Measurements from ENCODE around the gene VPS13D.
A peak's percentile ranks its signal among the peaks of the same experiment; 100 is the strongest.

VPS13D gene

GRCh38 chr1:12229835-12230548 lies at the start of gene VPS13D:
Gene VPS13D (plus strand): TSS chr1:12230030. CDS start chr1:12234267, 4,237 bp downstream.
- Mint-ChIP-seq H3K27ac (peak within 1 kb of the TSS; percentile 70), H3K4me3 (peak within 1 kb of the TSS; percentile 88), H3K9me3 (no peaks in the 10 kb centered on the region), H3K27me3 (no peaks in the 10 kb centered on the region), H3K36me3 (peaks cover 2% of the 10 kb centered on the region), H3K4me1 (peaks cover 20% of the 10 kb centered on the region)

- Mint-ChIP-seq H3K9me3 (no peaks in the 10 kb centered on the region), H3K27me3 (no peaks in the 10 kb centered on the region), H3K4me1 (peaks cover 78% of the 10 kb centered on the region), H3K4me3 (no peak overlapping the region), H3K36me3 (peaks cover 2% of the 10 kb centered on the region), H3K27ac (peak overlapping the region; percentile 62)
Observed at GRCh38 chr1:12180315-12180714, 49.5 kb upstream of the VPS13D start.

GRCh38 chr1:12180903-12181302 lies 48.9 kb upstream of the VPS13D start:
- Mint-ChIP-seq H3K4me3 (no peak overlapping the region), H3K27ac (no peak overlapping the region), H3K4me1 (peaks cover 74% of the 10 kb centered on the region), H3K27me3 (no peaks in the 10 kb centered on the region), H3K36me3 (no peaks in the 10 kb centered on the region), H3K9me3 (no peaks in the 10 kb centered on the region)

DNA sequence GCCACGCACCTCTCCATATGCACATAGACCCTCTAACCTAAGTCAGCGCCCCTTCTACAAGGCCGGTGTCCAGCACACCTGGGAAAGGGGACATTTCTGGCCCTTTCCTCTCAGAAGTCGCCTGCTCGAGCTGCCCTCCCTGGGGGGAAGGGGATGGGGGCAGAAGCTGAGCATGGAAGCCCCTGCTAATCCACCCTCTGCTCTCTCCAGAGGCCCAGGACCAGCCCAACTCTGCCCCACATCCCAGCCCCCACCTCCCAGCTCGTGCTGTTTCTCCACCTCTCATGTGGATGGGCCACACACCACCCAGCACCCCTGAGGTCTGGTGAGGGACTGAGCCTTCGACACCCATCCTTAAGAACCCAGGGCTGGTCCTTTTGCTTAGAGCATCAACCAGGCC lies 48.3 kb upstream of the VPS13D start:
- no peaks in the 10 kb centered on the region for H3K27me3 Mint-ChIP-seq
- no peaks in the 10 kb centered on the region for H3K36me3 Mint-ChIP-seq
- peak overlapping the region; percentile 30 for H3K27ac Mint-ChIP-seq
- no peaks in the 10 kb centered on the region for H3K9me3 Mint-ChIP-seq
- no peak overlapping the region for H3K4me3 Mint-ChIP-seq
- H3K4me1 Mint-ChIP-seq, result peaks cover 74% of the 10 kb centered on the region

DNA sequence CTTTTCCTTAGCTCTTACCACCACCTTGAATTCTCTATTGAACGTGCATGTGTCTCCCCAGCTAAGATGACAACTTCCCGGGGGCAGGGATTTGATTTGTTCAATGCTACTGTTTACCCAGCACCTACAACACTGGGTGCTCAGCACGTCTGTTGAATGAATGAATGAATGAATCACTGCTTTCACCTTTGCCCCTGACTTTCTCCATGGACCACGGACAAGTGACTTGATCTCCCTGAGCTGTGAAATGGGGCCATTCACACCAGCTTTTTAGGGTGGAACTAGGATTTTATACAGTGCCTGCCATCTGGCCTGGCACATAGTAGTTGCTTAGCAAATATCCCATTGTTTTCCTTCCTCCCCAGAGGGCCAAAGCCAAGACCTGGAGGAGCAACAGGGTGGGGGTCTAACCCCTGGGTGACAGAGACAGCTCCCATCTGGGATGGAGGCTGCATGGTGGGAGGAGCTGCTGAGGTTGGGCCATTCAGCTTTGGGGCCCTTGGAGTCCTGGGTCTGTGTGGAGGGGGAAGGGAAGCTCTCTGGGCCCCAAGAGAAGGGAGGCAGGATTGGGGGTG lies 47.3 kb upstream of the VPS13D start:
- Mint-ChIP-seq H3K9me3 (no peaks in the 10 kb centered on the region), H3K27me3 (no peaks in the 10 kb centered on the region), H3K4me3 (no peak overlapping the region), H3K36me3 (peaks cover 2% of the 10 kb centered on the region), H3K27ac (peak overlapping the region; percentile 56), H3K4me1 (peaks cover 70% of the 10 kb centered on the region)

DNA sequence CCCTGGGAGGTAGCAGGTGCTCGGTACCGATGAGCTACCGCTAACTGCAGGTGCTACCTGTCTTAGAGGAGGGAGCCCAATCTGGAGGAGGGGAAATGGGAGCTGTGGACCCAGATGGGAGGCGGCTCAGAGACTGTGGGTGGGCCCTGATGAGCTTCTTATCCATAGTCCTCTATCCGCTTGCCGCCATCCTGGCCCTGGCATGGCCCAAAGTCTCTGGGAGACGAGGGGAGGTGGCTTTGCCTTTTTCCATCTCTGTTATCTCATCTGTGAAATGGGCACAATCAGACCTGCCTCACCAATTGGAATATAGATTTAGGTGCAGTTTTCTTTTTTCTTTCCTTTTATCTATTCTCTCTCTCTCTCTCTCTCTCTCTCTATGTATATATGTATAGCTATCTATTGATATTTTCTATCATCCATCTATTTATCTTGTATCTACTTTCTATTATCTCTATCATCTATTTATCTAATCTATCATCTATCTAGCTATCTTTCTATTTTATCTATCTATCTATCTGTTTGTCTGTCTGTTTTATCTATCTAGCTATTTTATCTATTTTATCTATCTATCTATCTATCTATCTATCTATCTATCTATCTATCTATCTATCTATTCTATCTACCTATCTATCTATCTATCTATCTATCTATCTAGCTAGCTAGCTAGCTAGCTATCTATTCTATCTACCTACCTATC lies 46.6 kb upstream of the VPS13D start:
- Mint-ChIP-seq H3K9me3 (no peaks in the 10 kb centered on the region), H3K4me3 (no peak overlapping the region), H3K27me3 (no peaks in the 10 kb centered on the region), H3K27ac (no peak overlapping the region), H3K36me3 (peaks cover 2% of the 10 kb centered on the region), H3K4me1 (peaks cover 69% of the 10 kb centered on the region)

DNA sequence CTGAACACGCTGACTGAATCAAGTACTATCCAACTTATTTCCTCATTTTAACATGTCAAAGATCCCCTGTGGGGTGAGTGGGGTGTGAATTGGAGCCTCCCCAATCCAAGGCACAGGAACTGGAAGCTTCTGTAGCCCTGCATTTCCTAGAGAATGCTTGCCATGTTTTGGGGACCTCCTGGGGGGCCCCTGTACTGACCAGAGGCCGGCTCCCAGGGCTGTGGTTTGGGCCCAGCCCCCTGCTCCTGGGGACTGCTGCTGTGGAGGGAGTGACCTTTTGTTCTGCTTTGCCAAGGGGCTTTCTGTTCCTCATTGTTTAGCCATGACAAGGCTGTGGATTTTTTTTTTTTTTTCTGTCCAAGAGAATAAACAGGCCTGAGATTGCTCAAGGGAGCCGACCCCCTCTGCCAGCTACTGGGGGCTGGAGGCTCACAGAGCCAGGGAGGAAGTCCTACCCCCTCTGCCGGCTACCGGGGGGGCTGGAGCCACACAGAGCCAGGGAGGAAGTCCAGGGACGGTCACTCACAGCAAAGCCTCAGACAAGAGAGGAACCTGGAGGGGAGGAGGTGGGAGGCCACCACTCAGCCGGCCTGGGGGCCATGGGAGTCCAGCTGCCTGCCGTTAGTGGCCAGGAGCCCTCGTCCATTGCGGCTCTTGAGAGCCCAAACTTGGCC lies 45.7 kb upstream of the VPS13D start:
- Mint-ChIP-seq H3K27ac (peak overlapping the region; percentile 69), H3K36me3 (peaks cover 2% of the 10 kb centered on the region), H3K9me3 (no peaks in the 10 kb centered on the region), H3K4me3 (no peak overlapping the region), H3K27me3 (no peaks in the 10 kb centered on the region), H3K4me1 (peaks cover 61% of the 10 kb centered on the region)

DNA sequence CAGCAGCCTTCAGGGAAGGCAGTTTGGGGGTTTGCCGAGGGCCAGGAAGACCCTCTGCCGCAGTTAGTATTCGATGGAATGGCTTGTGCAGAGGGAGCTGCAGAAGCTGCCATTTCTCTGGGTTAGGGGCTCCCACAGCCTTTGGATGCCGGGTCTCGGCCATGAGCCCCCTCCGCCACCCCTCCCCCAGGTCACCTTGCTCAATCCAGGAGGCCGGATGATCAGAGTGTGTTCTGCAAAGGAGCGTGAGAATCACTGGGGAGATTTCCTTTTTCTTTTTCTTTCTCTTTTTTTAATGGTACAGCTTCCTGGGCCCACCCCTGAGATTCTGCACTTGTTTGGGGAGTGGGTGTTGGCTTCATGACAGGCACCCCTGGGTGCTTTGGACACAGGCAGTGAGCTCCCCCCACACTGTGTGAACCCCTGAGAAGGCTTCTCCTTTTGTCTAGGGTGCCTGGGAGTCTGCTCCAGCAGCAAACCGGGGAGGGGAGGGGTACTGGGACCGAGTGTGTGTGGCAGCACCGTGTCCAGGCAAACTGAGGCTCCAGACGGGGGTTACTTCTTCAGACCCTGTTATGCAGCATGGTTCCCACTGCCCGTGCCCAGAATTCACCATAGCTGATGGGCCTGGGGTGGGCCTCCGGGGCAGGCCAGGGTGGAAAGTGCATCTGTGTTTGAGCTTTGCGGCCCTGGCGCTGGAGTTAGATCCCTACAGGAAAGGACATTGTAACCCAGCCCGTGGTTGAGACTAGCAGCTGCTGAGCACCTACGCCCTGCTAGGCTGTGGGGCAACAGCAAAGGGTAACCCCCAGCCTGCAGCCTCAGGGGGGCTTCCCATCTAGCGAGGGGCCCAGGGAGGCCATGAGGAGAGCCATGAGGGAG lies 44.6 kb upstream of the VPS13D start:
- no peaks in the 10 kb centered on the region for H3K27me3 Mint-ChIP-seq
- H3K4me3 Mint-ChIP-seq, result no peak overlapping the region
- peaks cover 5% of the 10 kb centered on the region for H3K36me3 Mint-ChIP-seq
- no peak overlapping the region for H3K27ac Mint-ChIP-seq
- no peaks in the 10 kb centered on the region for H3K9me3 Mint-ChIP-seq
- H3K4me1 Mint-ChIP-seq, result peaks cover 57% of the 10 kb centered on the region

DNA sequence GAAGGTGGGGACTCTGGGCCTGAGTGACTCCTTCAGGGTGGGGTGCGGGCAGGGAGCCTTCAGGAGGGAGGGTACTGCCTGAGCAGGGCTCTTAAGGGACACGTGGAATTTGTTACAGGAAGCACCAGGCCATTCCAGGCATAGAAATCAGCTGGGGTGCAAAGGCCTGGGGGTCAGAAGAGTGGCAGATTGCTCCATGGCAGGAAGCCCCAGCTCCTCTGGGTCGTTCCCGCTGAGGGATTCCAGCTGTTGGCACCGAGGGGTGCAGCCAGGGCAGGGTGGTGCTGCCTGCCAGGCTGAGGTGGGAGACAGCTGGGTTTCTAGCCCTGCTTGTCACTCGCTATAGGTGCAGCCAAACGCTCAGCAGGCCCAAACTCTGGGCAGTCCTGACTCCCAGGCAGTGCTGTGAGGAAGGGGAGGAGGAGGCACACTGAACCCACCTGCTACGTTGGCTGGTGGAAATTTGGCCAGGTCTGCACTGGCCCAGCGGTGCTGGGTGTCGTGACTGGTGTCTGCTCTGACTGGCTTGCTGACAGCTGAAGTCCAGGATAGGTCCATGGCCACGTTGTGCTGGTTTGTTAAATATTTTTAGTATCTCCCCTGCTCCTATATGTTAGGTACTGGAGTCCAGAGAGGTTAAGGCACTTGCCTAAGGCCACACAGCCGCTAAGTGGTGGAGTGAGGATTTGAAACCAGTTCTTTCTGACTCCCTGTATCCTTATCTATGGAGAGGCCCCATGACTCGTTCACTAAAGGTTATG lies 43.7 kb upstream of the VPS13D start:
- Mint-ChIP-seq H3K27ac (peak overlapping the region; percentile 23), H3K9me3 (no peaks in the 10 kb centered on the region), H3K4me1 (peaks cover 57% of the 10 kb centered on the region)

DNA sequence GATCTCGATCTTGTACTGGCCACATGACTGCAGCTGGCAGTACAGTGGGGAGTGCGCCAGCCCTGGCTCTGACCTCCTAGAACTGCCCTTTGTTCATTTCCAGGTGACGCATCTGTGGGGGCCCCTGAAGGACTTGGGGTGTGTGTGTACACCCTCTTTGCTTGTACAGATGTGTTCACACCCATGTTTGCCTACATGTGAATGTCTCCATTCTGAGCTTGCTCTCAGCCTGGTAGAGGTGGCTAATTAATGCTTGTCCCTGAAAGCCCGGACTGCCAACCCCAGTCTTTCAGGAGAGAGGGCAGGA lies 43.2 kb upstream of the VPS13D start:
- H3K27me3 Mint-ChIP-seq, result no peaks in the 10 kb centered on the region
- H3K9me3 Mint-ChIP-seq, result no peaks in the 10 kb centered on the region
- no peak overlapping the region for H3K4me3 Mint-ChIP-seq
- peaks cover 56% of the 10 kb centered on the region for H3K4me1 Mint-ChIP-seq
- H3K36me3 Mint-ChIP-seq, result peaks cover 7% of the 10 kb centered on the region
- no peak overlapping the region for H3K27ac Mint-ChIP-seq

More for the DNA sequence above, 43.7 kb upstream of the VPS13D start:
- H3K36me3 Mint-ChIP-seq, result peaks cover 7% of the 10 kb centered on the region
- no peaks in the 10 kb centered on the region for H3K27me3 Mint-ChIP-seq
- no peak overlapping the region for H3K4me3 Mint-ChIP-seq

GRCh38 chr1:12188115-12188514 lies 41.7 kb upstream of the VPS13D start:
- Mint-ChIP-seq H3K4me3 (no peak overlapping the region), H3K27me3 (no peaks in the 10 kb centered on the region), H3K36me3 (peaks cover 7% of the 10 kb centered on the region), H3K9me3 (no peaks in the 10 kb centered on the region), H3K4me1 (peaks cover 41% of the 10 kb centered on the region), H3K27ac (no peak overlapping the region)

- peaks cover 8% of the 10 kb centered on the region for H3K36me3 Mint-ChIP-seq
- peaks cover 34% of the 10 kb centered on the region for H3K4me1 Mint-ChIP-seq
- no peaks in the 10 kb centered on the region for H3K9me3 Mint-ChIP-seq
- H3K27ac Mint-ChIP-seq, result no peak overlapping the region
- H3K4me3 Mint-ChIP-seq, result no peak overlapping the region
- H3K27me3 Mint-ChIP-seq, result no peaks in the 10 kb centered on the region
Observed at GRCh38 chr1:12188657-12189327, 41.0 kb upstream of the VPS13D start.

DNA sequence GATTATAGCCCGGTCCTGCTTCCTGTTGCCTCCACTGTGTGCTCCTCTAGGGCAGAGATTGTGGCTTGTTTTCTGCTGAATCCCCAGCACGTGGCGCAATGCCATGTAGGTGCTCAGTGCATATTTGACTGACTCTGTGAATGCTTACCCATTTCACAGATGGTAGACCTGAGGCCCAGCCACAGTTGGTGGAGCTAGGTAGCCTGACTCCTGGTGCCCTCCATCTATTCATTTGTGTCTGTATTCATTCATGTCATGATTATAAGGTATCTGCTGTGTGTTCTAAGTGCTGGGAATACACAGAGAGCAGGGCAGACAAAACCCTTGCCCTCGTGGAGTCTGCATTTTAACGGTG lies 40.5 kb upstream of the VPS13D start:
- Mint-ChIP-seq H3K27ac (peak overlapping the region; percentile 68), H3K27me3 (no peaks in the 10 kb centered on the region), H3K9me3 (no peaks in the 10 kb centered on the region), H3K36me3 (peaks cover 13% of the 10 kb centered on the region), H3K4me3 (no peak overlapping the region), H3K4me1 (peaks cover 29% of the 10 kb centered on the region)
